Mucosa of descending colon (tissue), 3 donors: ENCODE results near the gene GLDN. TPM values are rescaled to one million over a fixed set of nuclear protein-coding genes. Genes with fewer than 3 reads are reported as not detected.

Source experiments
- ATAC-seq: fragments of 200-7000 bp; cut with Tn5 transposase; one replicate; pipeline ENCODE4 v1.9.1; 2020; ENCODE audit warnings: mild to moderate bottlenecking, moderate library complexity
- DNase-seq, 3 donors: peaks; one replicate each; pipeline ENCODE4 v3.0.0-alpha.2; 2020
- H3K36me3 ChIP-seq: fragments of 200-600 bp; one replicate; pipeline ENCODE4 v1.8.0; 2021; ENCODE audit warnings: low read depth, mild to moderate bottlenecking
- H3K4me1 ChIP-seq: fragments of 200-600 bp; one replicate; pipeline ENCODE4 v1.8.0; 2021; ENCODE audit warnings: low read depth, mild to moderate bottlenecking
- H3K4me3 ChIP-seq: fragments of 200-600 bp; one replicate; pipeline ENCODE4 v1.8.0; 2021; ENCODE audit warnings: mild to moderate bottlenecking
- H3K9me3 ChIP-seq: fragments of 200-600 bp; one replicate; pipeline ENCODE4 v1.8.0; 2021; ENCODE audit warnings: mild to moderate bottlenecking
- CTCF ChIP-seq: fragments of 200-600 bp; IDR thresholded peaks from one replicate; pipeline ENCODE4 v1.8.0; 2022; ENCODE audit warnings: antibody characterized with exemption, mild to moderate bottlenecking
- intact Hi-C, 2 donors: fragments of 100-400 bp; cut with DNase I in 1 of 2; cut with micrococcal nuclease in 1 of 2; formaldehyde crosslinking; loops; one replicate each; pipeline versions ENCODE4 v1.11.0 to v1.11.1; 2022; cut with DNase I, micrococcal nuclease
- total RNA-seq, 3 donors: library from RNA; stranded (reverse); fragmentation: NEBNext Ultra II Directional in 2 of 3; extraction: Animal tissue kit (Norgen Biotek cat#: 25700) in 2 of 3; gene quantifications; one replicate each; pipeline versions ENCODE4 v1.2.1 to v1.2.4, GENCODE V29; 2021 to 2023
- donor health status: DM: no; HTN: no; CAD: no; lungs with moderate emphysema.
- donor health status: DM: no; HTN: no; CAD: no.
- donor health status: DM: no; HTN: yes; CAD: no.

Gene GLDN
- total RNA-seq, 3 donors from 2014 or later: 3.5 to 10.0 (median 5.3) TPM

GRCh38 chr15:51375966-51376640 is 34.6 kb downstream of the GLDN start:
- no peaks in the 10 kb centered on the region for H3K9me3 ChIP-seq
- intact Hi-C loops: no loop called here
- H3K4me1 ChIP-seq: no peaks in the 10 kb centered on the region
- no peaks in the 10 kb centered on the region for H3K36me3 ChIP-seq
- H3K4me3 ChIP-seq: no peak overlapping the region
- no peak for DNase-seq
- no peak for TF ChIP-seq CTCF
- peak; percentile 35 for ATAC-seq

GRCh38 chr15:51377038-51377786 is 35.8 kb downstream of the GLDN start:
- no peaks in the 10 kb centered on the region for H3K9me3 ChIP-seq
- H3K4me1 ChIP-seq: no peaks in the 10 kb centered on the region
- no peak for TF ChIP-seq CTCF
- H3K36me3 ChIP-seq: no peaks in the 10 kb centered on the region
- intact Hi-C loops: no loop called here
- ATAC-seq (no peak), DNase-seq (no peak)
- no peak overlapping the region for H3K4me3 ChIP-seq

GRCh38 chr15:51378406-51378805 is 37.0 kb downstream of the GLDN start:
- no peak for DNase-seq
- no peak for ATAC-seq
- intact Hi-C loops: no loop called here
- no peaks in the 10 kb centered on the region for H3K4me1 ChIP-seq
- H3K4me3 ChIP-seq: no peak overlapping the region
- no peaks in the 10 kb centered on the region for H3K36me3 ChIP-seq
- H3K9me3 ChIP-seq: no peaks in the 10 kb centered on the region
- no peak for TF ChIP-seq CTCF

GRCh38 chr15:51379390-51379789 is 37.9 kb downstream of the GLDN start:
- Histone ChIP-seq H3K4me3 (no peak overlapping the region), H3K9me3 (no peaks in the 10 kb centered on the region), H3K36me3 (no peaks in the 10 kb centered on the region), H3K4me1 (no peaks in the 10 kb centered on the region)
- TF ChIP-seq CTCF: no peak
- DNase-seq: no peak
- no peak for ATAC-seq
- intact Hi-C loops: no loop called here

- Histone ChIP-seq H3K9me3 (no peaks in the 10 kb centered on the region), H3K4me3 (no peak overlapping the region), H3K36me3 (no peaks in the 10 kb centered on the region), H3K4me1 (no peaks in the 10 kb centered on the region)
- intact Hi-C loops: loop anchor here (2.0 to 5.0 kb wide), 3 partner anchors 99 to 219 kb away; no protein-coding TSS in a partner anchor
- peak in 1 of 3 donors; percentile 62 for DNase-seq
- ATAC-seq: peak; percentile 93
- TF ChIP-seq CTCF: peak; percentile 55
These were observed 39.7 kb downstream of the GLDN start for GRCh38 chr15:51380999-51381806.
